Neural cell (in vitro differentiated cells): ENCODE data around the gene MXD1.

Source experiments
- CTCF ChIP-seq: fragments of 450-650 bp; IDR thresholded peaks from 2 replicates; pipeline ENCODE4 v1.5.1; 2014; ENCODE audit warnings: antibody characterized with exemption, mild to moderate bottlenecking, moderate library complexity; ENCODE audit not compliant: poor library complexity, severe bottlenecking
- EP300 ChIP-seq: fragments of 450-650 bp; conservative IDR thresholded peaks from 2 replicates; pipeline ENCODE4 v1.6.1; 2014; ENCODE audit warnings: antibody characterized with exemption, mild to moderate bottlenecking, moderate library complexity; ENCODE audit not compliant: poor library complexity, severe bottlenecking
- EZH2 ChIP-seq: fragments of 200-600, 300-800 bp; shearing (Covaris generic), sonication (generic); IDR thresholded peaks from 2 replicates; pipeline ENCODE4 v1.6.1; 2014; ENCODE audit warnings: antibody characterized with exemption, low read length, borderline replicate concordance, mild to moderate bottlenecking; ENCODE audit not compliant: insufficient read depth, poor library complexity, severe bottlenecking
- REST ChIP-seq: IDR thresholded peaks from 2 replicates; pipeline ENCODE4 v1.6.1; 2012; ENCODE audit warnings: borderline replicate concordance

GRCh38 chr2:69907216-69907615 is 7.7 kb upstream of the MXD1 start:
- TF ChIP-seq CTCF (no peak), REST (no peak), EZH2 (no peak), EP300 (no peak)
